Vagina (tissue), 2 donors: Measurements from ENCODE around the gene KCNC4.

Experiments
- POLR2A ChIP-seq, 2 donors: fragments of 450-650 bp; IDR thresholded peaks; one replicate each; pipeline ENCODE4 v1.6.1; 2017; ENCODE audit warnings: antibody characterized with exemption in 2 of 2, mild to moderate bottlenecking in 2 of 2, moderate library complexity in 2 of 2
- POLR2AphosphoS5 ChIP-seq, 2 donors: sonication (generic); formaldehyde crosslinking; IDR thresholded peaks; one replicate each; pipeline ENCODE4 v1.9.0; 2017; ENCODE audit warnings: antibody characterized with exemption in 2 of 2, mild to moderate bottlenecking in 2 of 2, low read depth in 1 of 2; ENCODE audit not compliant: insufficient read depth in 1 of 2
- TF ChIP-seq, protein P1 (sequence below), 3 experiments: fragments of 450-650 bp in 2 of 3; fragments of 200-600 bp in 1 of 3; sonication (generic) in 1 of 3; IDR thresholded peaks; one replicate each; pipeline ENCODE4 v1.5.1; 2017 to 2019; ENCODE audit warnings: antibody characterized with exemption in 3 of 3, mild to moderate bottlenecking in 2 of 3, moderate library complexity in 2 of 3

DNA sequence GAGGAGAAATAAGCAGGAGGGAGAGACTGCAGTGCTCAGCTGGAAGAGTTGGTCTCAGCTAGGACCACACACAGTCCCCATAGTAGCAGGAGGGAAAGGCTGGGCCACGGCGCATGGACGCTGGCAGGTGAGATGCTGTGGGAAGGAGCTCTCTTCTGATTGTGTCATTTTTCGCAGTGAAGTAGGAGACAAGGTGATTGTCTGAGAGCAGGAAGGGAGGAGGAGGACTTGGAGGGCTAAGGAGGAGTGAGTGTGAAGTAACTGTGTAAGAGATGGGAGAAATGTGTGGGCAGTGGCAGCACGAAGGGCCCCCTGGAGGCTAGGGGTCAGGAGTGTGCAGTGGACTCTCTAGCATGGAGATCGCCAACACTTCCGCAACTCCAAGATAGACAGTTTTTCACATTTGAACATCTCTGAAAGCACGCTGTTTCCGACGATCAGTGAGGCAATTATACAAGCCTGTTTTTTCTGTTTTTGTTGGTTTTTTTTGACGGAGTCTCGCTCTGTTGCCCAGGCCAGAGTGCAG lies 26.4 kb upstream of the KCNC4 start:
- TF ChIP-seq, protein P1, sequence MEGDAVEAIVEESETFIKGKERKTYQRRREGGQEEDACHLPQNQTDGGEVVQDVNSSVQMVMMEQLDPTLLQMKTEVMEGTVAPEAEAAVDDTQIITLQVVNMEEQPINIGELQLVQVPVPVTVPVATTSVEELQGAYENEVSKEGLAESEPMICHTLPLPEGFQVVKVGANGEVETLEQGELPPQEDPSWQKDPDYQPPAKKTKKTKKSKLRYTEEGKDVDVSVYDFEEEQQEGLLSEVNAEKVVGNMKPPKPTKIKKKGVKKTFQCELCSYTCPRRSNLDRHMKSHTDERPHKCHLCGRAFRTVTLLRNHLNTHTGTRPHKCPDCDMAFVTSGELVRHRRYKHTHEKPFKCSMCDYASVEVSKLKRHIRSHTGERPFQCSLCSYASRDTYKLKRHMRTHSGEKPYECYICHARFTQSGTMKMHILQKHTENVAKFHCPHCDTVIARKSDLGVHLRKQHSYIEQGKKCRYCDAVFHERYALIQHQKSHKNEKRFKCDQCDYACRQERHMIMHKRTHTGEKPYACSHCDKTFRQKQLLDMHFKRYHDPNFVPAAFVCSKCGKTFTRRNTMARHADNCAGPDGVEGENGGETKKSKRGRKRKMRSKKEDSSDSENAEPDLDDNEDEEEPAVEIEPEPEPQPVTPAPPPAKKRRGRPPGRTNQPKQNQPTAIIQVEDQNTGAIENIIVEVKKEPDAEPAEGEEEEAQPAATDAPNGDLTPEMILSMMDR (IDR thresholded peaks at IDR 0.05) = no peak
- TF ChIP-seq POLR2A (IDR thresholded peaks at IDR 0.05) = no peak
- TF ChIP-seq POLR2AphosphoS5 (IDR thresholded peaks at IDR 0.05; ENCODE audit: insufficient read depth in 1 of 2, low read depth in 1 of 2) = no peak
